Mesenchymal stem cell (in vitro differentiated cells and primary cell): ENCODE measurements around the gene COX5B.
"Not testable (repeated sequence)": the region's sequence is repeated elsewhere in the genome, so short reads cannot be mapped to it uniquely, and the experiment has no call there.

ENCODE experiments used
- DNase-seq: peaks from one replicate; pipeline ENCODE4 v3.0.0-alpha.2; 2013
- H2AFZ ChIP-seq: one replicate; pipeline ENCODE4 v1.6.1; 2013; ENCODE audit warnings: low read depth, mild to moderate bottlenecking, control low read depth, inconsistent platforms, low read length, moderate library complexity
- H2AK5ac ChIP-seq: 2 replicates; pipeline ENCODE4 v1.6.1; 2013; ENCODE audit warnings: low read length, moderate library complexity, mild to moderate bottlenecking, inconsistent platforms; ENCODE audit not compliant: severe bottlenecking
- H2BK120ac ChIP-seq: one replicate; pipeline ENCODE4 v1.6.1; 2013; ENCODE audit warnings: low read depth, mild to moderate bottlenecking, inconsistent platforms, low read length, moderate library complexity
- H2BK12ac ChIP-seq, 2 experiments: one replicate each; pipeline ENCODE4 v1.6.1; 2013; ENCODE audit warnings: inconsistent platforms in 2 of 2, low read length in 2 of 2, mild to moderate bottlenecking in 2 of 2, moderate library complexity in 2 of 2, control low read depth in 1 of 2
- H2BK15ac ChIP-seq: one replicate; pipeline ENCODE4 v1.6.1; 2013; ENCODE audit warnings: mild to moderate bottlenecking, low read depth, inconsistent platforms; ENCODE audit not compliant: poor library complexity, severe bottlenecking
- H2BK5ac ChIP-seq: 2 replicates; pipeline ENCODE4 v1.6.1; 2013; ENCODE audit warnings: low read depth, mild to moderate bottlenecking, low read length, control low read depth, inconsistent platforms; ENCODE audit not compliant: poor library complexity, severe bottlenecking
- H3K14ac ChIP-seq, 2 experiments: one replicate each; pipeline ENCODE4 v1.6.1; 2013; ENCODE audit warnings: inconsistent platforms in 2 of 2, low read length in 2 of 2, control low read depth in 1 of 2, mild to moderate bottlenecking in 1 of 2, moderate library complexity in 1 of 2
- H3K18ac ChIP-seq, 2 experiments: one replicate each; pipeline ENCODE4 v1.6.1; 2013; ENCODE audit warnings: inconsistent platforms in 2 of 2, low read length in 2 of 2, control low read depth in 1 of 2, low read depth in 1 of 2, mild to moderate bottlenecking in 1 of 2
- H3K23ac ChIP-seq, 2 experiments: one replicate each; pipeline ENCODE4 v1.6.1; 2013; ENCODE audit warnings: inconsistent platforms in 2 of 2, low read length in 2 of 2, mild to moderate bottlenecking in 2 of 2, moderate library complexity in 2 of 2, control low read depth in 1 of 2
- H3K27ac ChIP-seq: 2 replicates; pipeline ENCODE4 v1.5.1; 2013; ENCODE audit warnings: mild to moderate bottlenecking, moderate library complexity, low read length, control low read depth, inconsistent platforms; ENCODE audit not compliant: poor library complexity, severe bottlenecking
- H3K27me3 ChIP-seq, 2 experiments: 2 replicates each; pipeline versions ENCODE4 v1.6.1 to v1.7.0; 2013; ENCODE audit warnings: low read length in 2 of 2, mild to moderate bottlenecking in 2 of 2, moderate library complexity in 2 of 2, control low read depth in 1 of 2, inconsistent platforms in 1 of 2; ENCODE audit not compliant: control insufficient read depth in 1 of 2, insufficient read depth in 1 of 2
- H3K36me3 ChIP-seq, 2 experiments: 2 replicates each; pipeline versions ENCODE4 v1.6.1 to v1.7.0; 2013; ENCODE audit warnings: low read length in 2 of 2, control low read depth in 1 of 2, inconsistent platforms in 1 of 2, low read depth in 1 of 2, mild to moderate bottlenecking in 1 of 2; ENCODE audit not compliant: insufficient read depth in 2 of 2, control insufficient read depth in 1 of 2
- H3K4ac ChIP-seq, 2 experiments: one replicate each; pipeline ENCODE4 v1.6.1; 2013; ENCODE audit warnings: inconsistent platforms in 2 of 2, low read length in 2 of 2, mild to moderate bottlenecking in 2 of 2, moderate library complexity in 2 of 2, control low read depth in 1 of 2, low read depth in 1 of 2
- H3K4me1 ChIP-seq: 2 replicates; pipeline ENCODE4 v1.6.1; 2013; ENCODE audit warnings: low read depth, low read length, control low read depth; ENCODE audit not compliant: control insufficient read depth, insufficient read depth
- H3K4me2 ChIP-seq: 2 replicates; pipeline ENCODE4 v1.6.1; 2013; ENCODE audit warnings: low read length, mild to moderate bottlenecking, inconsistent platforms; ENCODE audit not compliant: poor library complexity, severe bottlenecking
- H3K4me3 ChIP-seq, 2 experiments: 2 replicates each; pipeline versions ENCODE4 v1.5.1 to v1.7.0; 2013; ENCODE audit warnings: low read length in 2 of 2, mild to moderate bottlenecking in 2 of 2, control low read depth in 1 of 2, low read depth in 1 of 2; ENCODE audit not compliant: insufficient read depth in 1 of 2
- H3K79me1 ChIP-seq: replicated peaks from 2 replicates; pipeline ENCODE4 v1.6.1; 2013; ENCODE audit warnings: mild to moderate bottlenecking, control low read depth, low read length, inconsistent platforms; ENCODE audit not compliant: poor library complexity, severe bottlenecking
- H3K9ac ChIP-seq: 2 replicates; pipeline ENCODE4 v1.7.0; 2013; ENCODE audit warnings: mild to moderate bottlenecking, low read length, moderate library complexity
- H3K9me3 ChIP-seq: 2 replicates; pipeline ENCODE4 v1.7.0; 2013; ENCODE audit warnings: mild to moderate bottlenecking, low read length; ENCODE audit not compliant: control insufficient read depth
- H4K8ac ChIP-seq: one replicate; pipeline ENCODE4 v1.6.1; 2013; ENCODE audit warnings: inconsistent platforms, mild to moderate bottlenecking, low read length, moderate library complexity
- H4K91ac ChIP-seq: one replicate; pipeline ENCODE4 v1.6.1; 2013; ENCODE audit warnings: mild to moderate bottlenecking, low read length, inconsistent platforms
- WGBS: methylation state at CpG from one replicate; pipeline ENCODE4 v1.1.7; 2013; ENCODE audit warnings: mixed read lengths; 5-methylcytosine and 5-hydroxymethylcytosine counted together

COX5B gene

DNA sequence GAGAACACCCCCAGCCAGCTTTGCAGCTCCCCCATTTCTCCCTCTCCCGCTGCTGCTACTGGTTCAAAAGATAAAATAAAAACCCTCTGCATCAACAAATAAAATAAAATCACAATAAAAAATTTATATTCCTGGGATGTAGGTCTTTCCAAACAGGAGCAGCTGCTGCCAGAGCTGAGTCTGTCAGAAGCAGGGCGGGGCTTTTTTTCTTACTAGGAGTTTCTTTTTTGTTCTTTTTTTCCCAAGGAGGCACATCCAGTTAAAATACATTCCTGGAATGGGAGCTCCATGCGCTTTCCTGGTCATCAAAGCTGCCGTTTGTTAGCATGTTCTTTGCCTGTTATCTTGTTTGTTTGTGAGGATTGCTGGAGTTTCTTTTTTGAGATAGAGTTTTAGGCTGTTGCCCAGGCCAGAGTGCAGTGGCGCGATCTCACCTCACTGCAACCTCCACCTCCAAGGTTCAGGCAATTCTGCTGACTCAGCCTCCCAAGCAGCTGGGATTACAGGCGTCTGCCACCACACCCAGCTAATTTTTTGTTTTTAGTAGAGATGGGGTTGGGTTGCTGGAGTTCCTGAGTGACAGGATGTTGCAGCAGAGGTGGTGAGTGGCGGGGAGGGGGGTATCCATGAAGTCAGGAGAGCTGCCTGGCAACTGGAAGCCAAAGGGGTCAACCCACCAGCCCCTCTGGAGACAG, 20.4 kb upstream of the COX5B start:
- H3K4me2 ChIP-seq, H3K9ac ChIP-seq, H4K8ac ChIP-seq, H3K4me3 ChIP-seq, H2BK15ac ChIP-seq, H3K18ac ChIP-seq, H3K14ac ChIP-seq, H3K4ac ChIP-seq, H3K79me1 ChIP-seq, H2BK120ac ChIP-seq, H3K9me3 ChIP-seq, H3K36me3 ChIP-seq, H2BK5ac ChIP-seq, H3K27ac ChIP-seq, H4K91ac ChIP-seq, H2AFZ ChIP-seq, H3K23ac ChIP-seq, H2AK5ac ChIP-seq, H3K27me3 ChIP-seq, H3K4me1 ChIP-seq, DNase-seq, H2BK12ac ChIP-seq: not testable (repeated sequence)
- 63% methylated on average over 2 of the region's 8 CpGs for WGBS

DNA sequence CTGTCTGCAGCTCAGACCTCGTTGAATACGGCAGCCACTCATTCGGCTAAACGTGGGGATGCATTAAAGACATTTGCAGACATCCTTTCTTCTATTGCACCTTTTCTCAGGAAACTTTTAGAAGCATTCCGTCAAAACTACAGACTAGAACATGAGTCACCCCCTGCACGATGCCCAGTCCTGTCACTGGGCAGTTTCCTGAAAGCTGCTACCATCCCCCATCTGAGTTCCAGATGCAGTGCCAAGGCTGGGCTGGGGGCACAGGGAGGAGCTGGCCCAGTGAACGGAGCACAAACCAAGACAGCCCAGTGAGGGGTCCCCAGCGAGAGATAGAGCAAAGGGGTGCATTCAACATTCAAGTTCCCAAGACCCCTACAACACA, 19.8 kb upstream of the COX5B start:
- H2BK120ac ChIP-seq, H4K8ac ChIP-seq, H3K4me2 ChIP-seq: not testable (repeated sequence)

DNA sequence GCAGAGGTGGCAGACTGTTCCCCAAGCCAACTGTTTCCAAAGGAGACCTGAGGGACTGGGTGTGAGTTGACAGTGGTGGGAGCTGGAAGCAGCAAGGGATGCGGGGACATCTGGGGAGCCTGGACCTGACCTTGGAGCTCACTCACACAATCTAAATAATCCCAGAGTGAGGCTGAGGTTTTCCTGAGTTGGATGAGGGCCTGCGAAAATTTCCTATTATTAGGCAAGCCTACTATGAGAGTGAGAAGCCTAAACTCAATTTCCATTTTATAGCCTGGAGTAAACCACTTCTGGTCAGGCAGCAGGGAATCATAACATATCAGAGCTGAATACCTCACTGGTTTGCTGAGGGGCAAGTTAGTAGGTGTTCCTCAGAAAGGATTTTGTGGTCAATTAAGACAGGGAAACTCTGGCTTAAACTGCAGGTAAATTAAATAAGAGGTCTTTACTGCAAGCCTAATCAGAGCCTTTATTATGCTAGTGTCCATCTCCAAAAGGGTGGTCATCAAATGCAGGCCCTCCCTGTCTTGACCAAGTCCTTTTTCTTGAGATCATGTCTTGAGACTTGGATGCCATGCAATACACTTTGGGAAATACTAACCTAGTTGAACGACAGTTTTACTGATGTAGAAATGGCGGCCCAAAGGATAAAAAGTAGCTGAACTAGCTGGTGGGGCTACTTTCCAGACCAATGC, 1.7 kb upstream of the COX5B start:
- 80% methylated on average over 1 of the region's 4 CpGs for WGBS
- Histone ChIP-seq H3K14ac (no peak overlapping the region), H3K4me1 (peaks cover 6% of the 10 kb centered on the region), H3K27me3 (no peaks in the 10 kb centered on the region), H3K36me3 (peaks cover 6 to 21% of the 10 kb centered on the region in 2 experiments), H2AFZ (no peak overlapping the region), H3K9me3 (no peaks in the 10 kb centered on the region), H3K4me3 (no peak overlapping the region), H3K4ac (no peak overlapping the region), H2BK12ac (no peak overlapping the region), H4K91ac (no peak overlapping the region), H2BK5ac (no peak overlapping the region), H3K79me1 (peaks cover 7% of the 10 kb centered on the region), H3K9ac (no peak overlapping the region), H3K27ac (no peak overlapping the region), H2AK5ac (no peak overlapping the region), H3K23ac (no peak overlapping the region), H3K4me2 (no peak overlapping the region), H2BK120ac (no peak overlapping the region), H2BK15ac (no peak overlapping the region), H4K8ac (no peak overlapping the region), H3K18ac (no peak overlapping the region)
- DNase-seq: no peak

More for the DNA sequence above, 19.8 kb upstream of the COX5B start:
- not testable (repeated sequence) for H3K23ac ChIP-seq, H3K14ac ChIP-seq, H3K79me1 ChIP-seq, H3K4me1 ChIP-seq, H2BK15ac ChIP-seq, H2AFZ ChIP-seq, H2AK5ac ChIP-seq, H3K18ac ChIP-seq, H4K91ac ChIP-seq, H3K4me3 ChIP-seq, H3K27ac ChIP-seq, H3K4ac ChIP-seq, H3K9ac ChIP-seq, H3K27me3 ChIP-seq, H3K36me3 ChIP-seq, H3K9me3 ChIP-seq, H2BK5ac ChIP-seq, H2BK12ac ChIP-seq, DNase-seq
- 78% methylated on average over 7 of the region's 8 CpGs for WGBS

DNA sequence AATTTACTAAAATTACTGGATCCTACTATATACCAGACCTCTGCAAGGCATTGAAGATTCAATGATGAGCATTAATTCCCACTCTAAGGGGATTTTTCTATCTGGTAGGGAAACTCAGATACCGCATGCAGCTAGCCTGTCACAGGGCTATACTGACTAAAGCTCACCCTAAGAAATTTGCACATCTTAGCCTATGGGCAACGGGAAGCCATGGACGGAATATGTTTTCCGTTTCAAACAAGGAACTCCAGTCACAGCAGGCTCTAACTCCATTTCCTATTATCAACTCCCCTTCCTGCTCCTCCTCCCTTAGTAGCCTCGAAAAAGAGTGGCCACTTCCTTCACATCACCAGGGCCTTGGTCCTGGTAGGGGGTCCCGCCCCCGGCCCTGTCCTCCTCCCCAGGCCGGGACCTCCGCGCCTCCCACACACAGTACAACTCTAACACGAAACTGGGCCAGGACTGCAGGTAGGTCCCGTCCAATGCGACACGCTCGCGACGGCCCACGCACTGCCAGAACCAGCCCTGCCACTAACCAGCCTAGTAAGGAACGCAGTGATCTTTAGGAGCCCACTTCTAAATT, 659 bp upstream of the COX5B start:
- H3K14ac ChIP-seq: peak overlapping the region in 1 of 2 experiments; percentile 99

More for the DNA sequence above, 659 bp upstream of the COX5B start:
- Histone ChIP-seq H4K91ac (peak overlapping the region; percentile 31), H3K4me2 (peak overlapping the region; percentile 86), H3K4ac (peak overlapping the region; percentile 28 to 87), H2AFZ (peak overlapping the region; percentile 99), H2BK15ac (peak overlapping the region; percentile 84), H3K9ac (peak overlapping the region; percentile 99), H2BK5ac (peak overlapping the region; percentile 50), H3K36me3 (peaks cover 9 to 29% of the 10 kb centered on the region in 2 experiments), H3K23ac (no peak overlapping the region), H4K8ac (peak overlapping the region; percentile 97), H3K79me1 (peaks cover 7% of the 10 kb centered on the region), H2BK120ac (peak overlapping the region; percentile 24), H3K18ac (peak overlapping the region; percentile 87 to 99), H3K9me3 (no peaks in the 10 kb centered on the region), H3K4me1 (peaks cover 6% of the 10 kb centered on the region), H3K27ac (peak overlapping the region; percentile 85), H3K27me3 (no peaks in the 10 kb centered on the region), H2BK12ac (peak overlapping the region in 1 of 2 experiments; percentile 72), H2AK5ac (no peak overlapping the region), H3K4me3 (peak overlapping the region; percentile 67 to 98)
- WGBS: 8% methylated on average over 19 of the region's 19 CpGs
- DNase-seq: no peak
